Activated CD4-positive, alpha-beta T cell treated with anti-CD3 and anti-CD28 coated beads, Interleukin-2, amount 10 ng/mL, durations not matched to agents 24 days and 14 days (primary cell): ENCODE data around the gene LDLRAD3. TPM values are rescaled to one million over a fixed set of nuclear protein-coding genes. Genes with fewer than 3 reads are reported as not detected.

ENCODE experiments used
- DNase-seq: peaks from one replicate; pipeline ENCODE4 v3.0.0; 2022
- H3K27ac Mint-ChIP-seq: one replicate; pipeline ENCODE4 v1.8.0; 2022; ENCODE audit warnings: mild to moderate bottlenecking, mixed read lengths
- H3K27me3 Mint-ChIP-seq: one replicate; pipeline ENCODE4 v1.8.0; 2022; ENCODE audit warnings: mixed read lengths
- H3K36me3 Mint-ChIP-seq: one replicate; pipeline ENCODE4 v1.8.0; 2022; ENCODE audit warnings: low read depth, mild to moderate bottlenecking, mixed read lengths
- H3K4me1 Mint-ChIP-seq: one replicate; pipeline ENCODE4 v1.8.0; 2021; ENCODE audit warnings: mixed read lengths
- H3K4me3 Mint-ChIP-seq: one replicate; pipeline ENCODE4 v1.8.0; 2022; ENCODE audit warnings: mild to moderate bottlenecking, moderate library complexity, mixed read lengths
- H3K9me3 Mint-ChIP-seq: one replicate; pipeline ENCODE4 v1.8.0; 2021; ENCODE audit warnings: mixed read lengths
- intact Hi-C: fragments of 100-400 bp; cut with micrococcal nuclease; formaldehyde crosslinking; loops from one replicate; pipeline ENCODE4 v1.15.1; 2023
- total RNA-seq: library from RNA; stranded (reverse); gene quantifications from 2 replicates; pipeline ENCODE4 v1.2.3, GENCODE V29; 2022

LDLRAD3 gene
- total RNA-seq, 1 donor from 2014 or later = 0.54 TPM

DNA sequence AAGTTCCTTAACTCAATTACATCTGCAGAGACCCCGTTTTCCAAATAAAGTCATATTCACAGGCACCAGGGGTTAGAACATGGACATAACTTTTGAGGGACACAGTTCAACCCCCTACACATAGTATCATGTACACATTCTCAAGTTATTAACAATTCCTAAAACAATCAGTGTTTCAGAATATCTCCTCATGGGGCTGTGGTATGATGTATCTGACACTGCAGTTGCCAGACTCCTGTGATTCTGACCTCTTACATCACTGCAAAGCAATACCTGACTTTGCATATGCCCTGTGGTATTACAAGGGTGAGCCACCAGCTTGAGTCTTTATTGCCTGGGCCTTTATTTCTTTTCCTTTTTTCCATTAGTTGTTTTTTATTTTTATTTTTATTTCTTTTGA is 203.6 kb downstream of the LDLRAD3 start:
- H3K27me3 Mint-ChIP-seq = peaks cover 5% of the 10 kb centered on the region
- DNase-seq = no peak
- no peak overlapping the region for H3K4me3 Mint-ChIP-seq
- intact Hi-C loops = no loop called here
- H3K9me3 Mint-ChIP-seq = no peaks in the 10 kb centered on the region
- no peaks in the 10 kb centered on the region for H3K36me3 Mint-ChIP-seq
- H3K4me1 Mint-ChIP-seq = peaks cover 10% of the 10 kb centered on the region
- no peak overlapping the region for H3K27ac Mint-ChIP-seq

DNA sequence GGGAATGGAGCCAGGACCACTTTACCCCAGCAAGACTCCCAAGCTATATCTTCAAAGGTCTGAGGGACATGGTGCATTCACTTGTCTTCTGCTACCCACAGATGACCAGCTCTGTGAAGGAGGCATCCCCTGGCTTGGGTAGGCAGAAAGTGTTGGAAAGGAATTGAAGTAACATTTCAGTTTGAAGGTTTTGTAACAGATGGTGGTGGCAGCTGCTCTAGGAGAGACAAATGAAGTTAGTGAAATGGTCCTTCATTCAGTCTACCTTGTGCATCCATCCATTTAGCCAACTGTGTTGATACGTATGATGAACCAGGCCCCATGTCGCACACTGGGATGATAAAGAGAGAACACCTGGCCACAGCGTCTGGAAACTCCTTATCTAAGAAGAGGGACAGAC is 204.8 kb downstream of the LDLRAD3 start:
- Mint-ChIP-seq H3K4me1 (peaks cover 10% of the 10 kb centered on the region), H3K27ac (no peak overlapping the region), H3K27me3 (peaks cover 9% of the 10 kb centered on the region), H3K4me3 (no peak overlapping the region), H3K36me3 (no peaks in the 10 kb centered on the region), H3K9me3 (no peaks in the 10 kb centered on the region)
- DNase-seq = no peak
- intact Hi-C loops = no loop called here

DNA sequence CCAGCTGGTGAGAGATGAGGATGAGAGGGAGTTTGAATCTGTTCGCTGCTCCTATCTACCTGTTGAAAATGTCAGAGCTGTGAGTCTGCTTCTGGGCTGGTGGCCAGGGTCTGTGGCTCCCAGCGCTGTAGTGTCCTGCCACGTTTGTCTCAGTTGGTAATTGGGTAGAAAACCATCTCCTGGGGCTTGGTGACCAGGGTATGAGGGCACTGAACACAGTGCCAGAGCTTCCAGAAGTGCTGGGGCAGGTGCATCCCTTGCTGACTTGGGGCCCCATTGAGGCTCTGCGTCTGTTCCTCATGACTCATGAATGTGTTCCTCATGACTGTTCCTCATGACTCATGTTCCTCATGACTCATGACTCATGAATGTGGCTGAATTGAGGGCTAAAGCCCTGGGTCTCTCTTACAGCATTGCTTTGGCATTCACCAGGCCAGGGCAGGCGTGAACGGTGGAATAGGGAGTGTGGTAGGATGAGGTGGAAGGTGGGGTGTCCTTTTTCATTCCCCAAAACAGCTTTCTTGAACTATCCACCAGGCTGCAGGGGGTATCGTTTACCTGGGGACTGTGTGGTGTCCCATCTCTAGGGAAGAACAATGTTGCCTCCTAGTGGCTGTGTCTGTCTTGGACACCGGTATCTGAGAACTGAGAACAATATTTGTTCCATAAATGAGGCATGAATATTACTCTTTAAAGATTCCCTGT is 205.8 kb downstream of the LDLRAD3 start:
- Mint-ChIP-seq H3K27me3 (peaks cover 9% of the 10 kb centered on the region), H3K9me3 (no peaks in the 10 kb centered on the region), H3K27ac (peak overlapping the region; percentile 66), H3K4me3 (peak overlapping the region; percentile 21), H3K36me3 (no peaks in the 10 kb centered on the region), H3K4me1 (peaks cover 10% of the 10 kb centered on the region)
- peak; percentile 72 for DNase-seq
- intact Hi-C loops = loop anchor here (5.0 kb wide), 1 partner anchor 532 kb away; the partner anchor contains the start of gene FJX1

DNA sequence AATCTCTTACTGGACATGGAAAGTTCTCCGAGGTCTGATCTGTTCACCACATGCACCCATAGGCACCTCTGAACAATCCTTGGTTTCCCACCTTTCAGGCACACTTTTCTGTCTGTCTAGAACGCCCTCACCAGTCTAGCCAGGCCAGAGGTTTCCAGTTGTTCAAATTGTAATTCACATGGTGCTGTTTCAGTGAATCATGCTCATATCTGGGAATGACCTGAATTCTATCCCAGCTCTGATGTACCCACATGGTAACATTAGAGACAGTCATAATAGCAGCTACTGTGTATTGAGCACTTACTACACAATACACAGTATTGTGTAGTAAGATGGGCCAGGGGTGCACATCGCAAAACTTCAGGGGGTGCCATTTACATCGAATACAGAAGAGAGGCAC is 207.1 kb downstream of the LDLRAD3 start:
- H3K4me1 Mint-ChIP-seq = peaks cover 10% of the 10 kb centered on the region
- H3K36me3 Mint-ChIP-seq = no peaks in the 10 kb centered on the region
- DNase-seq = no peak
- intact Hi-C loops = loop anchor here (5.0 kb wide), 1 partner anchor 534 kb away; the partner anchor contains the start of gene FJX1
- no peaks in the 10 kb centered on the region for H3K9me3 Mint-ChIP-seq
- H3K27ac Mint-ChIP-seq = no peak overlapping the region
- H3K4me3 Mint-ChIP-seq = no peak overlapping the region
- peaks cover 9% of the 10 kb centered on the region for H3K27me3 Mint-ChIP-seq

DNA sequence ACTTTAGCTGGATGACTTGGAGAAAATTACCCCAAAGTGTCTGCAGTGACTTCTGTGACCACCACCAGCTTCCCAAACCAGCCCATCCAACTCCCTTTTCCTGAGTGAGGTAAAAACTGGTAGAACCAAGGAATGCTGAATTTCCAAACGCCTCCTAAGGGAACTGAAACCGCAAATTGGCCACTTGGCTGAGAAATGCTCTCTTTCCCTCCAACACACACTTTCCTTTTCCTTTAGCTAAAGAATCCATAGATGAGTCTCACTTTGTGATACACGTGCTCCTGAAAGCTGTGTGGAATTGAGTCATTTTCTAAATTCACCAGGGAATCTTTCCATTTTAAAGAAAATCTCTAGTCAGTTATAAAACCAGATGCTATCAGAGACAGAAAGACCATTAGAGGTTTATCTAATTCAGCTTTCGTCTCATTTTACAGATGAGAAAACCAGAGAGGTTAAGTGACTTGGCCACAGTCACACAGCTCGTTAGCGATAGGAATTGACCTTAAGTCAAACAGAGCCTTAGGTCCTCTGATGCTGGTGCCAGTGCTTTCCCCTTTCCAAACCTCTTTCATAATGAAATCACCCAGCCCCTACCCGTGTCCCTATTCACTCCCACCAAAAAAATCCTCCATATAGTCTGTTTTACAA is 208.2 kb downstream of the LDLRAD3 start:
- no peak overlapping the region for H3K27ac Mint-ChIP-seq
- no peak overlapping the region for H3K4me3 Mint-ChIP-seq
- intact Hi-C loops = loop anchor here (5.0 kb wide), 1 partner anchor 535 kb away; the partner anchor contains the start of gene FJX1
- H3K9me3 Mint-ChIP-seq = no peaks in the 10 kb centered on the region
- H3K36me3 Mint-ChIP-seq = no peaks in the 10 kb centered on the region
- H3K27me3 Mint-ChIP-seq = peaks cover 11% of the 10 kb centered on the region
- no peak for DNase-seq
- H3K4me1 Mint-ChIP-seq = peaks cover 10% of the 10 kb centered on the region

DNA sequence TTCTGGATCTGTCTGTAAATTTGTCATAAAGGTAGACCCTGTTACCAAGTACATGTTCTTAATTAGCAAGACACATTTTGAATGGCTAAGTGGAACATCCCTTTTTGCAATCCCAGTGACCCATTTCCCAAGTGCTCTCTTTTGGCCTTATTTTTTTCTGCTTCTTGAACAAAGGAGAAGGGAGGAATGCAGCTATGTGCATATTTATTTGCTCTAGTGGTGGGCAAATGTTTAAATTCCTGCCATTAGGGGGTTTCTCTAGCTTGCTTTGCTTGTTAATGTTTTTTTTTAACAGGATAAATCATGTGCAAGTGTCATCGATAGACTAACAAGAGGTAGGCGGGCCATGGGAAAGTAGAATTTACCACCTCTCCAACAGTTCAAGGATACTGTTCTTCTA is 209.7 kb downstream of the LDLRAD3 start:
- H3K4me3 Mint-ChIP-seq = no peak overlapping the region
- no peaks in the 10 kb centered on the region for H3K36me3 Mint-ChIP-seq
- no peak for DNase-seq
- H3K27ac Mint-ChIP-seq = no peak overlapping the region
- H3K9me3 Mint-ChIP-seq = no peaks in the 10 kb centered on the region
- peaks cover 11% of the 10 kb centered on the region for H3K27me3 Mint-ChIP-seq
- intact Hi-C loops = loop anchor here (5.0 kb wide), 1 partner anchor 536 kb away; the partner anchor contains the start of gene FJX1
- peaks cover 10% of the 10 kb centered on the region for H3K4me1 Mint-ChIP-seq

DNA sequence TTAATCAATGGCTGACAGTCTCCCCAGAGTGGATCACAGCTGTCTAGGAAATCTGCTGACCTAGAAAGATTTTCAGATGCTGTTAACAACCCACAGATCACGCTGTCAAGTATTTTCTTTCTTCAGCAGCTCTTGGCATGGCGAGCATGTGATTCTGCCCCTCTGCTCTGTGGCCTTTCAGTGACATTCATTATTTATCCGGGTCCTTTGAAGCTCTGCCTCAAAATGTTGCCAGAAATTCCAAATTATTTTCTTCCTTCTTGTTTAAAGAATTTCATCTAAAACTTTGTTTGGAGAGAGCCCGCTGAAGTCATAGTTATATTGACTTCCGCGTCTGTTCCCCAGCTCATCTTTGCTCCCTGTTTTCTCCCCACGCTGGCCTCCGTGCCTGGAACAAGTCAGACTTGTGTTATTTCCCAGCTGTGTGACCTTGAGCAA is 211.3 kb downstream of the LDLRAD3 start:
- Mint-ChIP-seq H3K27me3 (peaks cover 11% of the 10 kb centered on the region), H3K4me1 (no peaks in the 10 kb centered on the region), H3K9me3 (no peaks in the 10 kb centered on the region), H3K27ac (no peak overlapping the region), H3K36me3 (no peaks in the 10 kb centered on the region), H3K4me3 (no peak overlapping the region)
- intact Hi-C loops = no loop called here
- DNase-seq = no peak

DNA sequence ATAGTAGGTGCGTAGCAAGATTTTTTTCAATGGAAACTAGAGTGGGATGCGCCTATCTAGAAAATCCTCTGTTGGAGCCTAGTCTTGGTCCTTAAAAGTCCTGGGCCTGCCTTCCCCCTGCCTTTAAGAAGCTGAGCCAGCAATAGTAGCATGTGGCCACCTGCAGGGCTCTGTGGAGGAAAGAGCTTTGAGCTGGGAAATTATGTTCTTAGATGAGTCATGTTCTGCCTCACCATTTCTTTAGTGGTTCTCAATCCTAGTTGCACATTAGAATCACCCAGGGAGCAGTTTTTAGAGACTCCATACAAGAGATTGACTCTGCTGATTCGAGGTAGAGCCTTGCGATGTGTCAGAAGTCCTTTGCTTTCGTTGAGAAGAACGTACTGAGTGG is 211.9 kb downstream of the LDLRAD3 start:
- H3K4me1 Mint-ChIP-seq = no peaks in the 10 kb centered on the region
- intact Hi-C loops = no loop called here
- H3K27ac Mint-ChIP-seq = no peak overlapping the region
- H3K36me3 Mint-ChIP-seq = no peaks in the 10 kb centered on the region
- no peak for DNase-seq
- H3K27me3 Mint-ChIP-seq = peaks cover 11% of the 10 kb centered on the region
- H3K4me3 Mint-ChIP-seq = no peak overlapping the region
- H3K9me3 Mint-ChIP-seq = no peaks in the 10 kb centered on the region

DNA sequence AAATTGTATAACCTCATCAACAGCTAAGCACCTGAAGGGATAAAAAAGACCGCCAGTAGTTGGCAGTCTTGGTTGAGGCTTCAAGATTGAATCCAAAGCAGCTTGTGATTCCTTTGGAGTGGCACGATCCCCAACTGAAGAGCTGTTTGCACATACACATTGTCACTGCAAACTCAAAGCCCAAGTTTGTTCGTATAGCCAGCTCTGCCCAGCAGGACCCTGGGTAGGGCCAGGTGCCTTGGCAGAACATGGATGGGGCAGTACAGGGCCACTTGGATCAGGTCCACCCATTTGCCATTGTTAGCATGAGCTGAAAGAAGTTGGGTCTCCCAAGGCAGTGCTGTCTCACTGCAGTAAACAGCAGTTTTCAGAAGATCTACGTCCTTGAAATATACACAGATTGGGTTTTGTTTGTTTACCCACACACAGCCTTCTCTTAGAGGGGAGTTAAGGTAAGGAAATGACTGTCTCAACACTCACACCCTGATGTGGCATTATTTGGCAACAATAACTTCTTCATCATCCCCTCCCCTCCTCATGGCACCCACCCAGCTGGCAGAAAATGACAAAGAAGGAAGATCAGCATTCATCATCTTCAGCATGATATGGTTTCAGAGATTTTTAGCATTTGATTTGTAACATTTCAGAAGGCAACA is 212.4 kb downstream of the LDLRAD3 start:
- no peak overlapping the region for H3K27ac Mint-ChIP-seq
- H3K27me3 Mint-ChIP-seq = peaks cover 9% of the 10 kb centered on the region
- H3K4me1 Mint-ChIP-seq = no peaks in the 10 kb centered on the region
- H3K4me3 Mint-ChIP-seq = no peak overlapping the region
- H3K36me3 Mint-ChIP-seq = no peaks in the 10 kb centered on the region
- H3K9me3 Mint-ChIP-seq = no peaks in the 10 kb centered on the region
- DNase-seq = no peak
- intact Hi-C loops = no loop called here

DNA sequence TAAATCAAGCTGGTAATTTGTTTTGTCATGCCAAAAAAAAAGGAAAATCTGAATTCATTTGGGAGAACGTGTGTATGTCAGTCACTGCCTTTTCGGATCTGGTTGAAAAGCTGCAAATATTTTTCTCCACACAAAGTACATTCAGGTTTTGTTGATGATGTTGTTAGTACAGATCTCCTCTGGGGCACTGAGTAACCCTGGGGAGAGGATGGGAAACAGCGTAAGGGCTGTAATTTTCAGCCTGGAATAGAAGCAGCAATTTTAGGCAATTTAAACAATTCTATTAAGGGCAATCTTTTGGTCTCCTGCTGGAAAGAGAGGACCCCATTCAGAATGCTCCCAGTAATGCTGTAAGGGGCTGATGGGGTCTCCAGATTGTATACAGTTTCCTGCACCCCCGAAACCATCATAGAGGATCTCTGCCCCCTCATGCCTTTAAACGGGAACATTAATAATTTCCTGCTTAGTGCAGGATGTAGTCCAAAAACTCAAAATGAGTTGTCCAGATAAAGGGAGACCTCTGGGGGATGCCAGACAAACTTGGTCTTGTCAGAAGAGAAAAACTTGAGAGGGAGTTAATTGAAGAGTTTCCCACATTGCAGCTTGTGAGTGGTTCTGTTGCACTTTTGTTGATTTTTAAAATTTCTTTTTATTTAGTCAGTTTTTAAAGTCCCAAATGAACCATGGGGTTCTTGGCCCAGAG is 213.1 kb downstream of the LDLRAD3 start:
- Mint-ChIP-seq H3K27ac (no peak overlapping the region), H3K4me1 (no peaks in the 10 kb centered on the region), H3K27me3 (peaks cover 7% of the 10 kb centered on the region), H3K4me3 (no peak overlapping the region), H3K9me3 (no peaks in the 10 kb centered on the region), H3K36me3 (no peaks in the 10 kb centered on the region)
- intact Hi-C loops = no loop called here
- no peak for DNase-seq

DNA sequence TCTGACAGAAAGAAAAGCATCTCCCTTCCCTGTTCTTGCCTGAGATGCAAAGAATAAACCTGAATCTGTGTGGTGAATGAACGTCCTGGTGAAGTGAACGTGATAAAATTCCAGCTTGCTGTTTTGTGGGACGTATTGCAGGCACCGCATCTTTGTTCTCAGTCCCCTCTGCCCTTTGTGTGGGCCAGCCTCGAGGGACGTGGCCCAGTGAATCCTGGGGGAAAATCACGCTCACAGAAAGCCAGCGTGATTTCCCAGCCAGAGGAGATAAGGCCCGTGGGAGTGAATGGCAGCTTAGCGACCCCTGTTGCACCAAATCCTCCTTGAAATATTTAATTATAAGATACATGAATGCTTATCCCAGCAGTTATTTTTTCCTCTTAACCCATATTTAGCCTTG is 216.2 kb downstream of the LDLRAD3 start:
- DNase-seq = no peak

DNA sequence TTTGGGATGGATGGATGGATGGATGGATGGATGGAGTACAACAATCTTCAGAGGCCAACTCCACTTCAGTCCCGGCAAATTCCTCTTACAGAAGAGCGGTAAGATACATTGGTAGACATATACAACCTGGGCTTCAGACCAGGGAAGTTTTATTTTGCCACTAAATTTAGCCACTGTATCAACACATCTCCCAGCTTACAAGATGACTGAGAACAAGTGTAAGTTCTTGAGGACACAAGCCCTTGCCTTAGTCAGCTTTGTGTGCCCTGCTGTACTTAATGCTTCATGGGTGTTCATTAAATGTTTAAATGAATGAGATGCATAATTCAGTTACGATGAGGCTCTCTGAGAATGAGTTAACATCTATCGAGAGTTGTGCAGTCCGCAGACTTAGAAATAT is 217.7 kb downstream of the LDLRAD3 start:
- intact Hi-C loops = no loop called here
- Mint-ChIP-seq H3K9me3 (no peaks in the 10 kb centered on the region), H3K36me3 (no peaks in the 10 kb centered on the region), H3K27ac (no peak overlapping the region), H3K27me3 (peaks cover 7% of the 10 kb centered on the region), H3K4me1 (no peaks in the 10 kb centered on the region), H3K4me3 (no peak overlapping the region)
- no peak for DNase-seq

More for the DNA sequence above, 216.2 kb downstream of the LDLRAD3 start:
- no peak overlapping the region for H3K4me3 Mint-ChIP-seq
- peaks cover 4% of the 10 kb centered on the region for H3K27me3 Mint-ChIP-seq
- H3K9me3 Mint-ChIP-seq = no peaks in the 10 kb centered on the region
- H3K36me3 Mint-ChIP-seq = no peaks in the 10 kb centered on the region
- H3K27ac Mint-ChIP-seq = no peak overlapping the region
- intact Hi-C loops = no loop called here
- no peaks in the 10 kb centered on the region for H3K4me1 Mint-ChIP-seq

DNA sequence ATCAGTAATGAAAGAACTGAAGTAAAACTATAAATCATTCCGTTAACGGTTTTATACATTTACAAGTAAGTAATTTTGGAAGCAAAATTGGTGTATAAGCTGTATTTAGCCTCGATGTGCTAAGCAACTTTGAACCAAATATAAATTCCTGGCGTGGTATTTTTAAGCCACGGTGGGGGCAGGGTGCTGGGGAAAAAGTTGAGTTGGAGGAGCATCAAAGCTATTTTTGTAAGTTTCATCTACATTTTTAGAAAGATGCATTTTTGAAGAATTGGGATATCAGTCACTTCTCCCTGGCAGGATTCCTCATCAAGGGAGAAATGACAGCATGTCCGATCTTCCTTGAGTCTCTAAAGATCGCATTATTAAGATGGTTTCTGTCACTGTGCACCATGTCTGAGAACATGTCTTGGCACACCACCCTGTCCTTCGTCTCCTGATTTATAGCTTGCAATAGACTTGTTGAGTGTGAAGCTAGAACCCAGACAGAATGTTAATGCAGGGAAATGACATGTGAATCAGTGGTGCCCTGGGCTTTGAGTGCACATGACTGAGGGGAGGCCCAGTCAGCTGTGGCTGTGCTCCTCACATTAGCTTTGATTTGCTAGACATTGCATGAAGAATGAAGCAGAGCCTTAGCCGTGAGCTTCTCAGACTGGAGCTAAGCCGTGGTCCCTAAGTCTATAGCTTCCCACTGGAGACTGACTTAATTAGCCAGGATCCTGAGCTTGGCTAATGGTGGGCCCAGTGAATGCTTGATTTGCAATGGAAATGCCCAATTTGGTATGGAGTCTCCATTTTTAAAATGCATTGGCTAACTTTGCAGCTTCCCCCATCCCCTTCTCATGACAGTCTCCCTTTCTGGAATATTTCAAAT is 218.4 kb downstream of the LDLRAD3 start:
- Mint-ChIP-seq H3K9me3 (no peaks in the 10 kb centered on the region), H3K27me3 (peaks cover 7% of the 10 kb centered on the region), H3K4me1 (no peaks in the 10 kb centered on the region), H3K36me3 (no peaks in the 10 kb centered on the region), H3K4me3 (no peak overlapping the region), H3K27ac (no peak overlapping the region)
- intact Hi-C loops = no loop called here
- DNase-seq = no peak
